Measurements from ENCODE around the gene CD163L1.

DNA sequence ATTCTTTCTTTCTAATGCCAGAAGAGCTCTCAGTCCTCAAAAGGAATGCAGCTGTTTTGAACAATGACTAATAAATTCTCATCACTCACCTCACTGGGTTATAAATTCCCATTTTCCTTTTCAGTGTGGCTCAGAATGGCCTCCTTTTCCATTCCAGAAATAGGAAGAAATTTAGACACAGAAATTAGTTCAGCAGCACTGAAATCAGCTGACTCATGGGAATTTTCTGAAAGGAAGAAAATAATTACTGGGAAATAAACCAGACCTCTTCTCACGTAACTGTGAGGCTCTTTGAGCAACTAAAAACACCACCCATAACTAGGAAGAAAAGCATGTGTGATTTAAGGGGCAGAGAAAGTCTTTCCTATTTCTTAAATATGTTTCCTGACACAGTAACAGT is 35.8 kb upstream of the CD163L1 start:
- TF ChIP-seq, protein P1, sequence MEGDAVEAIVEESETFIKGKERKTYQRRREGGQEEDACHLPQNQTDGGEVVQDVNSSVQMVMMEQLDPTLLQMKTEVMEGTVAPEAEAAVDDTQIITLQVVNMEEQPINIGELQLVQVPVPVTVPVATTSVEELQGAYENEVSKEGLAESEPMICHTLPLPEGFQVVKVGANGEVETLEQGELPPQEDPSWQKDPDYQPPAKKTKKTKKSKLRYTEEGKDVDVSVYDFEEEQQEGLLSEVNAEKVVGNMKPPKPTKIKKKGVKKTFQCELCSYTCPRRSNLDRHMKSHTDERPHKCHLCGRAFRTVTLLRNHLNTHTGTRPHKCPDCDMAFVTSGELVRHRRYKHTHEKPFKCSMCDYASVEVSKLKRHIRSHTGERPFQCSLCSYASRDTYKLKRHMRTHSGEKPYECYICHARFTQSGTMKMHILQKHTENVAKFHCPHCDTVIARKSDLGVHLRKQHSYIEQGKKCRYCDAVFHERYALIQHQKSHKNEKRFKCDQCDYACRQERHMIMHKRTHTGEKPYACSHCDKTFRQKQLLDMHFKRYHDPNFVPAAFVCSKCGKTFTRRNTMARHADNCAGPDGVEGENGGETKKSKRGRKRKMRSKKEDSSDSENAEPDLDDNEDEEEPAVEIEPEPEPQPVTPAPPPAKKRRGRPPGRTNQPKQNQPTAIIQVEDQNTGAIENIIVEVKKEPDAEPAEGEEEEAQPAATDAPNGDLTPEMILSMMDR (IDR thresholded peaks at IDR 0.05; ENCODE audit: insufficient read depth, low read length, poor library complexity, severe bottlenecking): no peak
- TF ChIP-seq EZH2phosphoT487 (conservative IDR thresholded peaks at IDR 0.05; ENCODE audit: low read length): no peak
